Measurements from ENCODE around the gene ETV6.
"Not testable (repeated sequence)": the region's sequence is repeated elsewhere in the genome, so short reads cannot be mapped to it uniquely, and the experiment has no call there.

Gene ETV6

GRCh38 chr12:11672256-11673191 lies 23.1 kb downstream of the ETV6 start:
- no peak for DNase-seq

GRCh38 chr12:11673666-11674461 lies 24.4 kb downstream of the ETV6 start:
- no peak for DNase-seq

GRCh38 chr12:11674894-11675390 lies 25.5 kb downstream of the ETV6 start:
- DNase-seq = no peak

- DNase-seq = no peak
Observed at GRCh38 chr12:11676052-11676451, 26.6 kb downstream of the ETV6 start.

- no peak for DNase-seq
Observed at GRCh38 chr12:11677093-11677492, 27.6 kb downstream of the ETV6 start.

- no peak for DNase-seq
Observed at GRCh38 chr12:11677752-11678151, 28.3 kb downstream of the ETV6 start.

GRCh38 chr12:11678781-11679180 lies 29.3 kb downstream of the ETV6 start:
- no peak for DNase-seq

DNA sequence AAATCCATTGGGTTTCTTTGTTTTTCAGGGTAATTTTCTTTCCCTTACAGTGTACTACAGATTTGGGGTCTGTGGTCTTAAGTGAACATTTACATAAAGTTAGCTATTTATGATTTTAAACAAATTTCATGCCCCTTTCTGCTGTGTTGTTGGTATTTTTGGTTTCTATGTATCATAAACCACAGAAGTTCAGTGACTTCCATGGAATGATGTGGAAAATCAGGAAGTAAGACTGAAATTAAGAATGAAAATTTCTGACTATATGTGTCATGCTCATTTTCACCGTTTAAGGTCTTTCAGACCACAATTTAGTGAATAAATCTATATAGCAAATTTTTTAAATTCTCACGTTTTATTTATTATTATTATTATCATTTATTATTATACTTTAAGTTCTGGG lies 31.7 kb downstream of the ETV6 start:
- DNase-seq = no peak

GRCh38 chr12:11681695-11682094 lies 32.2 kb downstream of the ETV6 start:
- not testable (repeated sequence) for DNase-seq

DNA sequence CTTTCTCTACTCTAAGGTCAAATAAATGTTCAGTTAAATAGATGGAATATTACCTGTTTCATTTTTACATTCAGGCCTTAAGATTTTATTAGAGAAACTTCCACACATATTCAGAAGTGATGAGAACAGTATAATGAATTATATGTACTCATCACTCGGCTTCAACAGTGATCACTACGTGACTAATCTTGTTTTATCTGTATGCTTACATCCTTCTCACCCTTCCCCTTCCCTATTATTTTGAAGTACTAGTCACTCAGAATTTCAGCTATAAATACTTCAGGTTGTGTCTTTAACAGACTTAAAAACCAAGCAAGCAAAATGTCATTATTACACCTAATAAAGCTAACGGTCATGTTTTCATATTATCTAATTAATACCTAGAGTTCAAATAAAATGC lies 34.9 kb downstream of the ETV6 start:
- no peak for DNase-seq

GRCh38 chr12:11684811-11685210 lies 35.3 kb downstream of the ETV6 start:
- no peak for DNase-seq

- DNase-seq = no peak
Observed at GRCh38 chr12:11685316-11685715, 35.8 kb downstream of the ETV6 start.

- no peak for DNase-seq
Observed at GRCh38 chr12:11685716-11686115, 36.2 kb downstream of the ETV6 start.

- DNase-seq = no peak
Observed at GRCh38 chr12:11686120-11686519, 36.6 kb downstream of the ETV6 start.

GRCh38 chr12:11687528-11687927 lies 38.1 kb downstream of the ETV6 start:
- DNase-seq = no peak

GRCh38 chr12:11688379-11688778 lies 38.9 kb downstream of the ETV6 start:
- no peak for DNase-seq

- DNase-seq = no peak
Observed at GRCh38 chr12:11688831-11689230, 39.4 kb downstream of the ETV6 start.

GRCh38 chr12:11689591-11690186 lies 40.2 kb downstream of the ETV6 start:
- no peak for DNase-seq

DNA sequence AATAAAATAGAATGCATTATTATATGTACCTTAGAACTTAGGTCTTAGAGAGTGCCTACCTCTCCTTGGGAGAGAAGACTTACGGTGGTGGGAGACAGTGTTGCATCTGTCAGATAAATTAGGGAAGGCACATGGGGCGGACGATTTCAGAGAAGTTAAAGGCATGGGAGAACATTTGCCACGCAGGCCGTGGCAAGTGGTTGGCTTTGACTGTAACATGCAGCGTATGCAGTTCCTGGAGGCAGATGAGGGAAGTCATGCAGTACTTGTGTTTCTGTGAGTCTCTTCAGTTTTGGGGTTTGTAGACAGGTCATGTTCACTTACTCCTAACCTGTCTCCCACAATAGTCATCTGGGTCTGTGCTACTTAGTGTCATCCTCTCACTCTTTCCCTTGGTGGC lies 43.6 kb downstream of the ETV6 start:
- DNase-seq = no peak

DNA sequence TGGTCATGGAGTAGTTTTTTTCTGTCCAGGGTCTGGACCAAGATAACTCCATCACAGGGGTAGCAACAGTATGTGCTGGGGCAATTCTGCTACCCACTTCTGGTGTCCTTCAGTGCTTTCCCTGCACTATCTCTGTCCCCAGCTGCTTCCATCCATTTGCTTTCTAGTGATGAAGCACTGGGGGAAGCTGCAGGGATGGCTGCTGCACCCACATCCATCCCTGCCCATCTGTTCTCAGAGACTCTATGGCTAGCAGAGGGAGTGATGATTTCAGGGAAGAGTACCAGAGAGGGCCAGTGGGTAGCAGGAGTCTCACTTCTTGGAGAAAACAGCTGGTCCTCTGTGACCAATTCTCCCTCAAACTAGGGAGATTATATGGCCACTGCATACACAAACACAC lies 44.1 kb downstream of the ETV6 start:
- no peak for DNase-seq

GRCh38 chr12:11694528-11694927 lies 45.1 kb downstream of the ETV6 start:
- DNase-seq = no peak

DNA sequence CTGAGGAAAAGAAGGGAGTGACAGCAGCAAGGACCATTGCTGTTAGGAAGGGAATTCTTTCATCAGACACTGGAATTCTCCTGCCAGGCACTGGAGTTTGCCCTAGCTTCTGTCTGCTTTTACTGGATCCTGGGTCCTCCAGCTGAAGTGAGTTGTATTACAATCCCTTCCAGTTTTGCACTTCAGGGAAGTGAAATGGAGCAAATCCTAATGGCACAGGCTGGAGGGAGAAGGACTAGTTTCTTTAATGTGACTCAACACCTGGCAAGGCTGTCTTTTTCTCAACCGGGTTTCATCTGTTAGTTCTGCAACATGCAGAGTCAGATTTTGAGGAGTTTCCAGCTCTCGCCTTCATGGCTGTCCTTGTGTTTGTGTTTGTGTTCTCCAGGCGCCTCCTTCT lies 45.8 kb downstream of the ETV6 start:
- DNase-seq = no peak

- DNase-seq = no peak
Observed at GRCh38 chr12:11696084-11696483, 46.6 kb downstream of the ETV6 start.
